ENCODE results near the gene GUCY2F.

GRCh38 chrX:109463784-109464183, 18.1 kb downstream of the GUCY2F start:
- no peak for TF ChIP-seq CTCF (IDR thresholded peaks at IDR 0.05; ENCODE audit: low read depth, low read length)
- no peak for TF ChIP-seq EZH2phosphoT487 (IDR thresholded peaks at IDR 0.05; ENCODE audit: low read depth)

Measured in OCI-LY3 (cell line).